HG02943 (cell line): ENCODE measurements around the gene SLC2A3.
"Not testable (repeated sequence)": the region's sequence is repeated elsewhere in the genome, so short reads cannot be mapped to it uniquely, and the experiment has no call there.

Experiments
- ATAC-seq: cut with Tn5 transposase; IDR thresholded peaks from one replicate; pipeline ENCODE4 v1.9.1; 2021; ENCODE audit warnings: mild to moderate bottlenecking, low read depth, moderate library complexity; ENCODE audit not compliant: unreplicated experiment

Gene SLC2A3

DNA sequence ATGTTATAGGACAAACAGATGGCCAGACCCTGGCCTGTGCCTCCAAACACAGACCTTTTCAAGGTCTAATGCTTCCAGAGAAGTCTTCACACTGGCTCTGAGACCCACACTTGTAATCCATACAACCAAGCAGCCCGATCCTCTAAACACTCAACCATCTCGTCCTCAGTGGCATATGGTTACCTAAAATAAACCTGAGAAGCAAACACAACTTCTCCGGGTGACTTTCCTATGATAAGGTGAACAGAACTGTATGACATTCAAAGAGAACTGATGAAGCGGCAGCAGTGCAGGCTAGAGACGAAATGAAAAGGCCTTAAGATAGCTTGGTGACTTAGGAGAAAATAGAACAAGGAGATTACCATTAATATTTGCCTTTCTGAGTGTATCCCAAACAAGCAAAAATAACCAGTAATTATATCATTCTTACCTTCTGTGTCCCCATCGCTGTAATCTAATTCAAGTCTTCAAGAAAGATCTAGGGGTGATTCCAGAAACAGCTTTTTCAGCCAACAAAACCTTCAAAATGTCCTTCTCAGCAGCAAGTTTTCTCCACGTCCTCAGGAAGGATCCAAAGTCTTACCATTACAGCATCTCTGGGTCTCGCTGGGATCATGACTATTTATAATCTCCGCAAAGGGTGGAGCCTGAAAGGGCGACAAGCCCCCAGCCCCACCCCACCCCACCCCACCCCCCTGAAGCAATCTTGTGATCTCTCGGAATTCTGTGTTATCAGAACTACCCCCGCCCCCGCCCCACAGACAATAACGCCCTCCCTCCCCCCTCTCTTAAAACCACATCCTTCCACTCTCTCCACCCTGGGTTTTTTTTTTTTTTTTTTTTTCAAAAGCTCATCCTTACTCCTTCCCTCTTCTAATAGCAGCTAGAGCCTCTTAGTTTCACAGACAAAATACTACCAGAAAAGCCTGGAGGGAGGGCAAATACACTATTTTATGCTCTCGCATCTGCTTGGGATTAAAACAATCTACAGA, at the start of gene SLC2A3:
TSS of gene SLC2A3 (minus strand) at position 598 of the 992 bp plus-strand sequence. CDS start at position 445, 153 bp downstream.
- peak; percentile 44 for ATAC-seq

- ATAC-seq = no peak
Observed at GRCh38 chr12:7984900-7985299, 48.9 kb upstream of the SLC2A3 start.

DNA sequence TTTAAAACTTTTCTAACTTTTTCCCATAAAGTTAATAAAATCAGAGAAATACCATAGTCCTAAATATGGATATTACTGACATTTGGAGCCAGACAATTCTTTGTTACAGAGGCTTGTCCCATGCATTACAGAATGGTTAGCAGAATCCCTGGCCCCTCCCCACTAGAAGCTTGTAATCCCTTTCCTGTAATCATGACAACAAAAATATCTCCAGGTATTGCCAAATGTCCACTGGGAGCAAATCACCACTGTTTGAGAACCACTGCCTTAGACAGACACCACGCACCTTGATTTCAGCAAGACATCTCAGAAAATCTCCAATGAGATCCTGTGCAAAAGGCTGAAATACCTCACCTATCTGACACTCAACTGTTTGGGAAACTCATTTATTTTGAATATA, 47.5 kb upstream of the SLC2A3 start:
- not testable (repeated sequence) for ATAC-seq

GRCh38 chr12:7983019-7983418, 47.0 kb upstream of the SLC2A3 start:
- not testable (repeated sequence) for ATAC-seq

DNA sequence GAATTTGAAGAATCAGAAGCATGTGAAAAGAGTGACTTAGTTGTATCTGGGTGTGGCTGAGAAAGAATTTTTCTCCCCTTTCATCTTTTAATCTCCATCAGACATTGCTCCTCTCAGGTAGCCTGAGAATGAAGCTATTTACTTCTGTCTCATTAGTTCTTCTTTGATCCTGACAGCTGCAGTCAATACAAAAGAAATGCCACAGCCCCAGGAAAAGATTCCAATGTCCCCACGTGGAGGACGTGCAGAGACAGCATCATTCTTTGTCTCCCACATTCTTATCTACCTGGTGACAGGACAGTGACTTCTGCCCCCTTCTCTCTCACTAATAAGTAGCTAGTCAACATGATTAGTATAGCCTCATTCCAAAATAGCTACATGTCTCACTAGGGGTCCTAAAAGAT, 46.3 kb upstream of the SLC2A3 start:
- ATAC-seq = not testable (repeated sequence)

GRCh38 chr12:7981446-7981845, 45.5 kb upstream of the SLC2A3 start:
- no peak for ATAC-seq

- not testable (repeated sequence) for ATAC-seq
Observed at GRCh38 chr12:7977351-7978124, 41.6 kb upstream of the SLC2A3 start.

- ATAC-seq = no peak
Observed at GRCh38 chr12:7973457-7973825, 37.5 kb upstream of the SLC2A3 start.

DNA sequence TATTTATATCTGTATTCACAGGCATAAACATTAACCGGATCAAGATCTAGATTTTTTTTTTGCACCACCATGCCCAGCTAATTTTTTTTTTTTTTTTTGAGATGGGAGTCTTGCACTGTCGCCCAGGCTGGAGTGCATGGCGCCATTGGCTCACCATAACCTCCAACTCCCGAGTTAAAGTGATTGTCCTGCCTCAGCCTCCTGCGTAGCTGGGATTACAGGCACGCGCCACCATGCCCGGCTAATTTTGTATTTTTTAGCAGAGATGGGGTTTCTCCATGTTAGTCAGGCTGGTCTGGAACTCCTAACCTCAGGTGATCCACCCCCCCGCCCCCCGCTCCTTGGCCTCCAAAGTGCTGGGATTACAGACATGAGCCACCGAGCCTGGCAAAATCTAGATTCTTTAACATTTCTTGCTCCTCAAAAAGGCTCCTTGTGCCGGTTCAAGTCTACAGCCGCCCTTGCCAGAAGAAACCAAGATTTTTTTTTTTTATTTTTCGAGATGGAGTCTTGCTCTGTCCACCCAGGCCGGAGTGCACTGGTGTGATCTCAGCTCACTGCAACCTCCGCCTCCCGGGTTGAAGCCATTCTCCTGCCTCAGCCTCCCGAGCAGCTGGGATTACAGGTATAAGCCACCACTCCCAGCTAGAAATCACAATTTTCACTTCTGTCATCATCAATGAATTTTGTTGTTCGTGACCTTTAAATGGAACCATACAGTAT, 36.9 kb upstream of the SLC2A3 start:
- ATAC-seq = no peak

GRCh38 chr12:7972269-7972668, 36.3 kb upstream of the SLC2A3 start:
- ATAC-seq = not testable (repeated sequence)

DNA sequence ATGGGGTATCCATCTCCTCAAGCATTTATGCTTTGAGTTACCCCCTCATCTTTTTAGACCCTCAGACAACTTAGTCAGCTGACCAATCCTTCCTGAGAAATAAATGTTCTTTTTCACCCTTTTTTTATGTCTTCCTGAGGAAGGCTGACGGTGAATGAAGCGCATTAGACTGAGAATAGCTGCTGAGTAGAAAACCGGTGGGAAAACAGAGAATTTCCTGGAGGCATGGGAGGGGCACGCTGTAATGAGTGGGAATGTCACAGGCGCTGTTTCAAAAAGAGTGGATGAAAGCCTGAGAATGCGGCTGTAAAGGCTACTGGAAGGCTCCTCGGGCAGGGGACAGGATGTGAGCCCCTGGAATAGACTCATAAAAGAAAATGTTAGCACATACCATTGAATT, 35.8 kb upstream of the SLC2A3 start:
- ATAC-seq = not testable (repeated sequence)

DNA sequence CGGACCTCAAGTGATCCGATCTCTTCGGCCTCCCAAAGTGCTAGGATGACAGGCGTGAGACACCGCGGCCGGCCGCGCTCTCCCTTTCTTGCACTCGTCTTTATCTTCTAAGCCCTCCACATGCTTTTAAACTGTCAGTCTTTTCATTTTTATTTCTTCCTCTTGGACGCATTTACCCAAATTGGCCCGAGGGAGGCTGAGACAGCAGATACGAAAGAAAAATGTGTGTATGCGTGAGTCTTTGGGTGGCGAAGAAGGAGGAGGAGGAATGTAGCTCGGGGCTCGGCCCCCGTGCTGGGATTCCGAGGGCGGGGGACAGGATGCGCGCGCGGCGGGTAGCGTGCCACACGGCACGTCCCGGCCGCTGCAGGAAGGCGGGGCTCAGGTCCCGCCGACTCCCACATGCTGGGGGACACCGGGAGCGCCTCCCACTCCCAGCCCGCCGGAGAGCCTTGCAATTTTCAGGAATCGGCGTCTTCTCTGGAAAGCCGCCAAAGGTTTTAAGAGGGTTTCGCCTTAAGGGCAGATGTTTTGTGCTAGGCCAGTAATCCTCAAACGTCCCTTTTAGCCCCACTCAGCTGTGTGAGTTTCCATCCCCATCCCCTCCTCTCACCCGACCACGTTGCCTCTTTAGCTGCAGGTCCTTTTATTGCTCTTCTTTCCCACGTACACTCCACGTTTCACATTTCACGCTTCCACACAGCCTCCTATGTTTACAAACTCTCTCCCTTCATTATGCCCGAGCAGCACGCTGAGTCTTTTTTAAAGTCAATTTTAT, 34.7 kb upstream of the SLC2A3 start:
- peak; percentile 87 for ATAC-seq

DNA sequence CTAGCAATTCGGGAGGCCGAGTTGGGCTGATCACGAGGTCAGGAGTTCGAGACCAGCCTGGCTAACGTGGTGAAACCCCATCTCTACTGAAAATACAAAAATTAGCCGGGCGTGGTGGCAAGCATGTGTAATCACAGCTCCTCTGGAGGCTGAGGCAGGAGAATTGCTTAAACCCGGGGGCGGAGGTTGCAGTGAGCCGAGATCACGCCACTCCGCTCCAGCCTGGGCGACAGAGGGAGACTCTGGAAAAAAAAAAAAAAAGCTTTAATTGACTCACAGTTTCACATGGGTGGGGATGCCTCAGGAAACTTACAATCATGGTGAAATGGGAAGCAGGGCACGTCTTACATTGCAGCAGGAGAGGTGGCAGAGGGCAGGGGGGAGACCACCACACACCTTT, 30.6 kb upstream of the SLC2A3 start:
- no peak for ATAC-seq

GRCh38 chr12:7964669-7965068, 28.7 kb upstream of the SLC2A3 start:
- not testable (repeated sequence) for ATAC-seq

- no peak for ATAC-seq
Observed at GRCh38 chr12:7961395-7962178, 25.6 kb upstream of the SLC2A3 start.

DNA sequence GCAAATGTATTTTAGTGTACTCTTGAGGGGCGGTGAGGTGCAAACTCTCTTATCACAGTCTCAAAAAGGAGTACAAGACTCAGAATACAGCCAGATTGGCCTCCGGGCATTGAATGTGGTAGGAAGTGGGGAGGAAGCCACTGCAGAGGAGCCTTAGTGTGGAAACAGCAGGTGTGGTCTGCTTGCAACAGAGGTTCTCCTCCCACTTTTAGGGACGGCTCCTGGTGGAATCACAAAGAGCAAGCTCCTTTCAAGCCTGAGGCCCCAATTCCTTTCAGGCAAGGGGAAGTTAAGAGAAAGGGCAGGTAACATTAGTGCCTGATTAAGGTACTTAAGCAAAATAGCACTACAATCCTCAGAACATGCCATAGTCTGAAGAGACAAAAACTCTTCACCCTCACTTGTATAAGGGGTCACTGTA, 23.7 kb upstream of the SLC2A3 start:
- no peak for ATAC-seq

DNA sequence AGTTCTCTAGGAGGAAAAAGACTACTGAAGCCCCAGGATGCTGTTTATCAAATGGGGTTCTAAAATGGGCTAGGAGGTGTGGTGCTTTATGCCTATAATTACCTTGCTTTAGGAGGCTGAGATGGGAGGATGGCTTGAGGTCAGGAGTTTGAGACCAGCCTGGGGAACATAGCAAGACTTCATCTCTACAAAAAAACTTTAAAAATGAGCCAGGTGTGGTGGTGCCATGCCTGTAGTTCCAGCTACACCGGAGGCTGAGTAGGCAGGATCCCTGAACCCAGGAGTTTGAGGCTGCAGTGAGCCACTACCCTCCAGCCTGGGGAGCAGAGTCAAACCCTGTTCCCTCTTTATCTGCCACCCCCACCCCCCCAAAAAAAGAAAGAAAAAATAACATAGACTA, 23.3 kb upstream of the SLC2A3 start:
- no peak for ATAC-seq

DNA sequence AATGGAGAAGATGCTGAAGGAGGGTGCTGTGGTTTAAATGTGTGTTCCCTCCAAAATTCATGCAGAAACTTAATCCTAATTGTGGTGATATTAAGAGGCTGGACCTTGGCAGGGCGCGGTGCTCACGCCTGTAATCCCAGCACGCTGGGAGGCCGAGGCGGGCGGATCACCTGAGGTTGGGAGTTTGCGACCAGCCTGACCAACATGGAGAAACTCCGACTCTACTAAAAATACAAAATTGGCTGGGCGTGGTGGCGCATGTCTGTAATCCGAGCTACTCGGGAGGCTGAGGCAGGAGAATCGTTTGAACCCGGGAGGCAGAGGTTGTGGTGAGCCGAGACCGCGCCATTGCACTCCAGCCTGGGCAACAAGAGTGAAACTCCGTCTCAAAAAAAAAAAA, 18.9 kb upstream of the SLC2A3 start:
- ATAC-seq = not testable (repeated sequence)

DNA sequence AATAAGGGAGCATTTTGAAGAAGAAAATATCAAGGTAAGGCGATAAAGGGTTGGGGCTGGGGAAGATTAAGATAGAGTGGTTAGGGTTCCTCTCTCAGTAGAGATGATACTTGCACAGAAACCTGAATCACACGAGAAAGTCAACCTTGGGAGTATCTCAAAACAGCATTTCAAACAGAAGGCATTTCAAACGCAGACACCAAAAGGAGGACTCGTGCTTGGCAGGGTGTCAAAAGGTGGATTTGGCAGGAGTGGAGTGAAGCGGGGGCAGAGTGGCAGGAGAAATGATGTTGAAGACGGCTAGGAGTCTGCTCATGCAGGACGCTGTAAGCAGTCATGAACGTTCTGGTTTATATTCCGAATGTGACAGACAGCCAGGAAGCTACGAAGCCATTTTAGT, 18.4 kb upstream of the SLC2A3 start:
- not testable (repeated sequence) for ATAC-seq
